Measurements from ENCODE around the gene RND2. TPM values are rescaled to one million over a fixed set of nuclear protein-coding genes. Genes with fewer than 3 reads are reported as not detected.

RND2 gene
- total and polyA plus RNA-seq, 2 of the 4 experiments (the other 2 are of a cell fraction): 1.1 to 1.9 TPM

DNA sequence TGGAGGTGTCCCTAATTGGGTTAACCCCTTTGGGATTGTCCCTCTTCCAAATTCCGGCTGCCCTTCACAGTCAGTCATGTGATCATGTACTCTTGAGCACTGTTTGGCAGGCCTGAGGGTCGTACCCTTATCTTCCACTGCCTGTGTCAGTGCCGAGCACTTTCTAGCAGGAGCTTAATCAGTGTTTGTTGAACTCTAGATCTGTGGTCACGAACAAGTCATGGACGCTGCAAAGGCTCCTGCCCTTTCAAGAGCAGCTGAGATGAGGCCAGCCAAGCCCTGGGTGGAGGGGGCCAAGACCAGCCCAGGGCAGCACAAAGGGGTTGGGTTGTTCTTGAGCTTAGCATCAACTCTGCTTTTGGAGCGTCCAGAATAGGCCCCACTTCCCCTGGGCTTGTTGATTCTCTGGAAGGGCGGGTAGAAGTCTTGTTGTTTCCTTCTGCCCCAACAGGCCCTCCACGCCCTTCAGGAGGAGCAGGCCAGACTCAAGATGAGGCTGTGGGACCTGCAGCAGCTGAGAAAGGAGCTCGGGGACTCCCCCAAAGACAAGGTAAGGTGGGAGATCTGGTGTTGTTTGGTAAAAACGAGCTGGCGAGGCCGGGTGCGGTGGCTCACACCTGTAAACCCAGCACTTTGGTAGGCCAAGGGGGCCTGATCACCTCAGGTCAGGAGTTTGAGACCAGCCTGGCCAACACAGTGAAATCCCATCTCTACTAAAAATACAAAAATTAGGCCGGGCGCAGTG lies 13.1 kb upstream of the RND2 start:
- Histone ChIP-seq H2BK15ac (ENCODE audit: low read depth, low read length) (no peak overlapping the region), H3K9me1 (ENCODE audit: insufficient read depth, low read length) (peaks cover 10% of the 10 kb centered on the region), H2AK5ac (ENCODE audit: low read depth, low read length) (no peak overlapping the region), H3K4me1 (ENCODE audit: control insufficient read depth, insufficient read depth, low read length) (no peaks in the 10 kb centered on the region), H3K79me1 (ENCODE audit: low read depth in 1 of 2, low read length in 2 of 2) (peaks cover 0 to 29% of the 10 kb centered on the region in 2 experiments; a peak in 3 of 4 replicates), H2AFZ (replicated peaks; ENCODE audit: low read length, poor library complexity) (peak overlapping the region; percentile 33), H2BK5ac (ENCODE audit: low read depth, low read length, poor library complexity, severe bottlenecking) (no peak overlapping the region), H3K18ac (ENCODE audit: low read depth, low read length) (no peak overlapping the region), H3K14ac (replicated peaks; ENCODE audit: low read depth, low read length) (no peak overlapping the region), H3K9me3 (ENCODE audit: control insufficient read depth, insufficient read depth, low read length) (no peaks in the 10 kb centered on the region), H3K27ac (ENCODE audit: insufficient read depth, low read length) (no peak overlapping the region), H3K56ac (ENCODE audit: extremely low read depth, insufficient read depth, low read length) (no peak overlapping the region), H4K8ac (ENCODE audit: low read depth in 2 of 2, low read length in 2 of 2) (no peak overlapping the region), H2AK9ac (replicated peaks; ENCODE audit: low read depth, low read length, poor library complexity) (no peak overlapping the region), H4K5ac (ENCODE audit: low read depth, low read length) (no peak overlapping the region), H4K91ac (ENCODE audit: insufficient read depth, low read depth, low read length) (no peak overlapping the region), H3K23ac (ENCODE audit: low read depth, low read length) (no peak overlapping the region), H2BK20ac (ENCODE audit: low read depth, low read length) (no peak overlapping the region), H3K9ac (ENCODE audit: low read depth, low read length) (no peak overlapping the region), H3K4me2 (ENCODE audit: low read depth, low read length) (no peak overlapping the region), H2BK120ac (ENCODE audit: low read depth, low read length) (no peak overlapping the region), H3K4ac (ENCODE audit: low read depth, low read length) (no peak overlapping the region), H3K4me3 (ENCODE audit: insufficient read depth, low read depth, low read length) (no peak overlapping the region), H3K36me3 (ENCODE audit: control insufficient read depth, insufficient read depth, low read length) (peaks cover 40% of the 10 kb centered on the region), H3K27me3 (ENCODE audit: control insufficient read depth, insufficient read depth, low read length) (no peaks in the 10 kb centered on the region), H4K20me1 (ENCODE audit: insufficient read depth, low read length) (peaks cover 10% of the 10 kb centered on the region; the same call in 1 of the 2 replicates)
- DNase-seq (no peak), ATAC-seq (ENCODE audit: low read depth) (no peak)
- TF ChIP-seq, protein P1, sequence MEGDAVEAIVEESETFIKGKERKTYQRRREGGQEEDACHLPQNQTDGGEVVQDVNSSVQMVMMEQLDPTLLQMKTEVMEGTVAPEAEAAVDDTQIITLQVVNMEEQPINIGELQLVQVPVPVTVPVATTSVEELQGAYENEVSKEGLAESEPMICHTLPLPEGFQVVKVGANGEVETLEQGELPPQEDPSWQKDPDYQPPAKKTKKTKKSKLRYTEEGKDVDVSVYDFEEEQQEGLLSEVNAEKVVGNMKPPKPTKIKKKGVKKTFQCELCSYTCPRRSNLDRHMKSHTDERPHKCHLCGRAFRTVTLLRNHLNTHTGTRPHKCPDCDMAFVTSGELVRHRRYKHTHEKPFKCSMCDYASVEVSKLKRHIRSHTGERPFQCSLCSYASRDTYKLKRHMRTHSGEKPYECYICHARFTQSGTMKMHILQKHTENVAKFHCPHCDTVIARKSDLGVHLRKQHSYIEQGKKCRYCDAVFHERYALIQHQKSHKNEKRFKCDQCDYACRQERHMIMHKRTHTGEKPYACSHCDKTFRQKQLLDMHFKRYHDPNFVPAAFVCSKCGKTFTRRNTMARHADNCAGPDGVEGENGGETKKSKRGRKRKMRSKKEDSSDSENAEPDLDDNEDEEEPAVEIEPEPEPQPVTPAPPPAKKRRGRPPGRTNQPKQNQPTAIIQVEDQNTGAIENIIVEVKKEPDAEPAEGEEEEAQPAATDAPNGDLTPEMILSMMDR (conservative IDR thresholded peaks at IDR 0.05; ENCODE audit: low read depth, low read length): no peak
- TF ChIP-seq NFE2L2 (IDR thresholded peaks at IDR 0.05; ENCODE audit: low read depth, low read length) (no peak), MAZ (IDR thresholded peaks at IDR 0.05; ENCODE audit: borderline replicate concordance, low read depth, low read length) (no peak), CHD1 (IDR thresholded peaks at IDR 0.05; ENCODE audit: low read depth, low read length) (no peak), CEBPB (IDR thresholded peaks at IDR 0.05; ENCODE audit: low read depth, low read length) (no peak), FOS (IDR thresholded peaks at IDR 0.05; ENCODE audit: low read depth, low read length) (no peak), RAD21 (IDR thresholded peaks at IDR 0.05; ENCODE audit: low read length) (no peak), RCOR1 (IDR thresholded peaks at IDR 0.05; ENCODE audit: insufficient replicate concordance, low read length) (no peak), RFX5 (IDR thresholded peaks at IDR 0.05; ENCODE audit: low read depth, low read length) (no peak), MXI1 (IDR thresholded peaks at IDR 0.05; ENCODE audit: borderline replicate concordance, low read depth, low read length) (no peak), BHLHE40 (IDR thresholded peaks at IDR 0.05; ENCODE audit: low read depth, low read length) (no peak)
- TF ChIP-seq, protein P2, sequence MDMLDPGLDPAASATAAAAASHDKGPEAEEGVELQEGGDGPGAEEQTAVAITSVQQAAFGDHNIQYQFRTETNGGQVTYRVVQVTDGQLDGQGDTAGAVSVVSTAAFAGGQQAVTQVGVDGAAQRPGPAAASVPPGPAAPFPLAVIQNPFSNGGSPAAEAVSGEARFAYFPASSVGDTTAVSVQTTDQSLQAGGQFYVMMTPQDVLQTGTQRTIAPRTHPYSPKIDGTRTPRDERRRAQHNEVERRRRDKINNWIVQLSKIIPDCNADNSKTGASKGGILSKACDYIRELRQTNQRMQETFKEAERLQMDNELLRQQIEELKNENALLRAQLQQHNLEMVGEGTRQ (IDR thresholded peaks at IDR 0.05; ENCODE audit: low read depth, low read length): no peak
- TF ChIP-seq, protein P3, sequence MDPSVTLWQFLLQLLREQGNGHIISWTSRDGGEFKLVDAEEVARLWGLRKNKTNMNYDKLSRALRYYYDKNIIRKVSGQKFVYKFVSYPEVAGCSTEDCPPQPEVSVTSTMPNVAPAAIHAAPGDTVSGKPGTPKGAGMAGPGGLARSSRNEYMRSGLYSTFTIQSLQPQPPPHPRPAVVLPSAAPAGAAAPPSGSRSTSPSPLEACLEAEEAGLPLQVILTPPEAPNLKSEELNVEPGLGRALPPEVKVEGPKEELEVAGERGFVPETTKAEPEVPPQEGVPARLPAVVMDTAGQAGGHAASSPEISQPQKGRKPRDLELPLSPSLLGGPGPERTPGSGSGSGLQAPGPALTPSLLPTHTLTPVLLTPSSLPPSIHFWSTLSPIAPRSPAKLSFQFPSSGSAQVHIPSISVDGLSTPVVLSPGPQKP (IDR thresholded peaks at IDR 0.05; ENCODE audit: borderline replicate concordance, low read depth, low read length): no peak
- dilution Hi-C loops (cut with HindIII; ENCODE audit: low sequenced_read_pairs, unreplicated experiment) (no loop called here), intact Hi-C loops (cut with micrococcal nuclease) (no loop called here), in situ Hi-C loops (cut with MboI; ENCODE audit: low sequenced_read_pairs) (no loop called here)
- ChIA-PET CTCF (no interaction called here), POLR2A (ENCODE audit: unreplicated experiment) (interaction anchor here (0.5 kb wide), 1 partner anchor 437 kb away, joined by 4 read pairs; no protein-coding TSS in a partner anchor)
- 74% methylated on average over 3 of the region's 15 CpGs; no CpG with 5 or more reads in 1 of the 2 experiments for WGBS, 2 experiments (ENCODE audit: extremely low coverage in 2 of 2, insufficient read length in 1 of 2)
- BruUV-seq (replicated peaks): no TSS peak

Measured in IMR-90 (cell line).